ENCODE measurements around the gene ICOS.

DNA sequence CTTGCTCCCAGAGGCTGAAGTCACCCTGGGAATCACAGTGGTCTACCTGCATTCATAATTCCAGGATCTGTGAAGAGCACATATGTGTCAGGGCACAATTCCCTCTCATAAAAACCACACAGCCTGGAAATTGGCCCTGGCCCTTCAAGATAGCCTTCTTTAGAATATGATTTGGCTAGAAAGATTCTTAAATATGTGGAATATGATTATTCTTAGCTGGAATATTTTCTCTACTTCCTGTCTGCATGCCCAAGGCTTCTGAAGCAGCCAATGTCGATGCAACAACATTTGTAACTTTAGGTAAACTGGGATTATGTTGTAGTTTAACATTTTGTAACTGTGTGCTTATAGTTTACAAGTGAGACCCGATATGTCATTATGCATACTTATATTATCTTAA is 24.2 kb downstream of the ICOS start:
- TF ChIP-seq CTCF (IDR thresholded peaks at IDR 0.05; ENCODE audit: low read length) (no peak), EZH2 (IDR thresholded peaks at IDR 0.05; ENCODE audit: borderline replicate concordance, low read length) (no peak)

All from OCI-LY1 (cell line).